Osteoblast (primary cell): ENCODE measurements around the gene CSNK1A1L. TPM values are rescaled to one million over a fixed set of nuclear protein-coding genes. Genes with fewer than 3 reads are reported as not detected.

Experiments
- DNase-seq: peaks from one replicate; pipeline ENCODE4 v3.0.0; 2011; ENCODE audit warnings: low spot score, mixed read lengths; ENCODE audit not compliant: insufficient read length; ENCODE audit errors: missing footprints
- H2AFZ ChIP-seq: 2 replicates; pipeline ENCODE4 v1.6.0; 2011; ENCODE audit warnings: mild to moderate bottlenecking, low read length
- H3K27ac ChIP-seq: 2 replicates; pipeline ENCODE4 v1.5.1; 2011; ENCODE audit warnings: mild to moderate bottlenecking, low read depth, low read length, moderate library complexity
- H3K27me3 ChIP-seq: 2 replicates; pipeline ENCODE4 v1.6.0; 2012; ENCODE audit warnings: mild to moderate bottlenecking, control low read depth, inconsistent platforms, low read length, moderate library complexity; ENCODE audit not compliant: insufficient read depth
- H3K36me3 ChIP-seq: 2 replicates; pipeline ENCODE4 v1.5.1; 2011; ENCODE audit warnings: mild to moderate bottlenecking, low read length, control low read depth, moderate library complexity; ENCODE audit not compliant: insufficient read depth
- H3K4me1 ChIP-seq: 2 replicates; pipeline ENCODE4 v1.5.1; 2011; ENCODE audit warnings: mild to moderate bottlenecking, low read length, control low read depth, moderate library complexity; ENCODE audit not compliant: insufficient read depth
- H3K4me2 ChIP-seq: 2 replicates; pipeline ENCODE4 v1.6.0; 2011; ENCODE audit warnings: mild to moderate bottlenecking, low read length; ENCODE audit not compliant: insufficient read depth
- H3K4me3 ChIP-seq: fragments of 200-600 bp; sonication (generic); 3 replicates; pipeline ENCODE4 v1.5.1; 2012; ENCODE audit warnings: mild to moderate bottlenecking, low read length, inconsistent platforms; ENCODE audit not compliant: insufficient read depth
- H3K79me2 ChIP-seq: 2 replicates; pipeline ENCODE4 v1.6.0; 2012; ENCODE audit warnings: mild to moderate bottlenecking, low read length, control low read depth, inconsistent platforms; ENCODE audit not compliant: insufficient read depth
- H3K9me3 ChIP-seq: 2 replicates; pipeline ENCODE4 v1.5.1; 2011; ENCODE audit warnings: low read depth, low read length, control low read depth
- H4K20me1 ChIP-seq: 2 replicates; pipeline ENCODE4 v1.6.0; 2012; ENCODE audit warnings: mild to moderate bottlenecking, low read length, control low read depth; ENCODE audit not compliant: insufficient read depth
- CTCF ChIP-seq: IDR thresholded peaks from 2 replicates; pipeline ENCODE4 v1.5.1; 2011; ENCODE audit warnings: mild to moderate bottlenecking, low read depth, low read length, moderate library complexity; ENCODE audit errors: extremely low read depth
- total RNA-seq: library from RNA; depleted of rRNA; stranded (reverse); fragments of >200 nt; gene quantifications from 2 replicates; pipeline ENCODE4 v1.2.3, GENCODE V29; 2012

The CSNK1A1L gene
- total RNA-seq, 1 donor: not detected

GRCh38 chr13:37138926-37139325 lies 33.5 kb upstream of the CSNK1A1L start:
- TF ChIP-seq CTCF: no peak
- Histone ChIP-seq H2AFZ (no peak overlapping the region), H3K4me2 (no peak overlapping the region), H3K4me1 (peaks cover 24% of the 10 kb centered on the region), H3K27me3 (no peaks in the 10 kb centered on the region), H3K27ac (peak overlapping the region; percentile 6), H3K79me2 (no peaks in the 10 kb centered on the region), H4K20me1 (no peaks in the 10 kb centered on the region), H3K4me3 (no peak overlapping the region), H3K36me3 (no peaks in the 10 kb centered on the region), H3K9me3 (no peaks in the 10 kb centered on the region)
- DNase-seq: no peak

GRCh38 chr13:37138169-37138568 lies 32.7 kb upstream of the CSNK1A1L start:
- no peak for DNase-seq

GRCh38 chr13:37136633-37137032 lies 31.2 kb upstream of the CSNK1A1L start:
- Histone ChIP-seq H3K36me3 (no peaks in the 10 kb centered on the region), H3K9me3 (no peaks in the 10 kb centered on the region), H3K4me2 (no peak overlapping the region), H3K4me3 (no peak overlapping the region), H3K4me1 (peaks cover 21% of the 10 kb centered on the region), H4K20me1 (no peaks in the 10 kb centered on the region), H2AFZ (no peak overlapping the region), H3K79me2 (no peaks in the 10 kb centered on the region), H3K27ac (peak overlapping the region; percentile 84), H3K27me3 (no peaks in the 10 kb centered on the region)
- DNase-seq: no peak
- no peak for TF ChIP-seq CTCF

More at GRCh38 chr13:37138169-37138568, 32.7 kb upstream of the CSNK1A1L start:
- Histone ChIP-seq H3K36me3 (no peaks in the 10 kb centered on the region), H3K79me2 (no peaks in the 10 kb centered on the region), H3K27ac (peak overlapping the region; percentile 26), H3K27me3 (no peaks in the 10 kb centered on the region), H2AFZ (no peak overlapping the region), H3K4me3 (no peak overlapping the region), H3K4me1 (peaks cover 21% of the 10 kb centered on the region), H3K9me3 (no peaks in the 10 kb centered on the region), H4K20me1 (no peaks in the 10 kb centered on the region), H3K4me2 (no peak overlapping the region)
- peak; percentile 36 for TF ChIP-seq CTCF

GRCh38 chr13:37136187-37136586 lies 30.7 kb upstream of the CSNK1A1L start:
- H4K20me1 ChIP-seq: no peaks in the 10 kb centered on the region
- no peaks in the 10 kb centered on the region for H3K36me3 ChIP-seq
- no peak for TF ChIP-seq CTCF
- peak overlapping the region; percentile 84 for H3K27ac ChIP-seq
- DNase-seq: no peak
- no peak overlapping the region for H3K4me3 ChIP-seq
- peaks cover 21% of the 10 kb centered on the region for H3K4me1 ChIP-seq
- no peaks in the 10 kb centered on the region for H3K79me2 ChIP-seq
- H2AFZ ChIP-seq: no peak overlapping the region
- H3K27me3 ChIP-seq: no peaks in the 10 kb centered on the region
- no peaks in the 10 kb centered on the region for H3K9me3 ChIP-seq
- H3K4me2 ChIP-seq: no peak overlapping the region
